A549 (cell line): Measurements from ENCODE around the gene YKT6. TPM values are rescaled to one million over a fixed set of nuclear protein-coding genes. Genes with fewer than 3 reads are reported as not detected.

Experiments used
- ATAC-seq, 2 experiments: fragments of 200-7000 bp in 1 of 2; fragments of >200 bp in 1 of 2; cut with Nextera tagmentation in 1 of 2; cut with Tn5 transposase in 1 of 2; 3 replicates each; pipeline versions ENCODE4 v1.8.0 to v1.9.1; 2018 to 2020; ENCODE audit warnings: mild to moderate bottlenecking in 1 of 2, moderate library complexity in 1 of 2
- CTCF ChIA-PET: fragments of 300-600 bp; sonication (Branson Sonifier 250); formaldehyde crosslinking; extraction: SDS; loops from one replicate; lab custom pipeline; 2021; ENCODE audit warnings: antibody characterized with exemption, inconsistent platforms; lab: Yijun Ruan, JAX
- POLR2A ChIA-PET: fragments of 350-600 bp; formaldehyde crosslinking; extraction: SDS; loops from one replicate; lab custom pipeline; 2021; ENCODE audit warnings: antibody characterized with exemption, inconsistent platforms; lab: Yijun Ruan, JAX
- DNase-seq, 2 experiments: peaks; one replicate each; pipeline versions ENCODE4 v3.0.0 to v3.0.0-alpha.2; 2011 to 2016; ENCODE audit warnings: low read depth in 1 of 2, low spot score in 1 of 2
- FAIRE-seq: peaks from 2 replicates; lab custom pipeline; 2011; peaks lifted over from hg19 to GRCh38; lab: Jason Lieb, UNC
- H3K27ac ChIP-seq, 2 experiments: fragments of >200 bp; sonication (Bioruptor Twin); formaldehyde crosslinking; 3 replicates each; pipeline ENCODE4 v1.5.1; 2016 to 2017
- H3K4me1 ChIP-seq: fragments of >200 bp; sonication (Bioruptor Twin); formaldehyde crosslinking; 3 replicates; pipeline ENCODE4 v1.6.1; 2016
- H3K4me2 ChIP-seq: fragments of >200 bp; sonication (Bioruptor Twin); formaldehyde crosslinking; 3 replicates; pipeline ENCODE4 v1.6.1; 2016
- H3K4me3 ChIP-seq: fragments of >200 bp; sonication (Bioruptor Twin); formaldehyde crosslinking; 3 replicates; pipeline ENCODE4 v1.5.1; 2016
- H3K9me3 ChIP-seq: fragments of >200 bp; sonication (Bioruptor Twin); formaldehyde crosslinking; 3 replicates; pipeline ENCODE4 v1.6.1; 2016
- CHD2 ChIP-seq: fragments of 150-350 bp; IDR thresholded peaks from 2 replicates; pipeline ENCODE4 v1.6.1; 2014; ENCODE audit warnings: low read length; ENCODE audit not compliant: partially characterized antibody
- EHF ChIP-seq: fragments of 250-450 bp; sonication (Bioruptor Pico); IDR thresholded peaks from 2 replicates; pipeline ENCODE4 v1.5.0; 2020; ENCODE audit warnings: mild to moderate bottlenecking
- ESRRA ChIP-seq: fragments of 150-350 bp; IDR thresholded peaks from 2 replicates; pipeline ENCODE4 v1.6.1; 2014; ENCODE audit warnings: mild to moderate bottlenecking, low read length, borderline replicate concordance
- FOSL2 ChIP-seq, 2 experiments: fragments of 450-650 bp in 1 of 2; fragments of >200 bp in 1 of 2; sonication (Bioruptor Twin) in 1 of 2; formaldehyde crosslinking; IDR thresholded peaks; 2 replicates each; pipeline versions ENCODE4 v1.5.0 to v1.6.1; 2016 to 2020; ENCODE audit warnings: mild to moderate bottlenecking in 1 of 2, moderate library complexity in 1 of 2
- FOXS1 ChIP-seq: fragments of 250-450 bp; sonication (Bioruptor Pico); IDR thresholded peaks from 2 replicates; pipeline ENCODE4 v1.5.0; 2020; ENCODE audit warnings: mild to moderate bottlenecking, moderate library complexity
- GATA3 ChIP-seq: IDR thresholded peaks from 2 replicates; pipeline ENCODE4 v1.6.1; 2012; ENCODE audit warnings: borderline replicate concordance
- HEYL ChIP-seq: fragments of 250-450 bp; sonication (Bioruptor Pico); IDR thresholded peaks from 2 replicates; pipeline ENCODE4 v1.8.0; 2021; ENCODE audit warnings: mild to moderate bottlenecking, moderate library complexity
- HOXA7 ChIP-seq: fragments of 250-450 bp; sonication (Bioruptor Pico); IDR thresholded peaks from 2 replicates; pipeline ENCODE4 v1.5.0; 2020; ENCODE audit warnings: mild to moderate bottlenecking, moderate library complexity
- HOXB13 ChIP-seq: fragments of 250-450 bp; sonication (Bioruptor Pico); IDR thresholded peaks from 2 replicates; pipeline ENCODE4 v1.5.0; 2020; ENCODE audit warnings: low read depth, mild to moderate bottlenecking, moderate library complexity
- HOXB5 ChIP-seq: fragments of 250-450 bp; sonication (Bioruptor Pico); IDR thresholded peaks from 2 replicates; pipeline ENCODE4 v1.5.0; 2020; ENCODE audit warnings: mild to moderate bottlenecking, moderate library complexity
- MAZ ChIP-seq: fragments of 150-350 bp; IDR thresholded peaks from 2 replicates; pipeline ENCODE4 v1.6.1; 2014; ENCODE audit warnings: antibody characterized with exemption, low read depth, low read length, borderline replicate concordance
- NPAS2 ChIP-seq: fragments of 250-450 bp; sonication (Bioruptor Pico); IDR thresholded peaks from 2 replicates; pipeline ENCODE4 v1.8.0; 2022; ENCODE audit warnings: mild to moderate bottlenecking, moderate library complexity, borderline replicate concordance
- NR3C1 ChIP-seq: fragments of >200 bp; sonication (Bioruptor Twin); formaldehyde crosslinking; IDR thresholded peaks from 3 replicates; pipeline ENCODE4 v1.6.1; 2017
- PHF8 ChIP-seq: fragments of 200-600 bp; sonication (generic); IDR thresholded peaks from 2 replicates; pipeline ENCODE4 v1.6.1; 2016; ENCODE audit warnings: low read depth, mild to moderate bottlenecking, antibody characterized with exemption, moderate library complexity, borderline replicate concordance
- POLR2AphosphoS2 ChIP-seq: conservative IDR thresholded peaks from 2 replicates; pipeline ENCODE4 v1.6.1; 2012; ENCODE audit warnings: low read length, improper control_type of control experiment, inconsistent platforms
- RARB ChIP-seq: fragments of 250-450 bp; sonication (Bioruptor Pico); IDR thresholded peaks from 2 replicates; pipeline ENCODE4 v1.8.0; 2021; ENCODE audit warnings: mild to moderate bottlenecking, moderate library complexity
- RNF2 ChIP-seq: fragments of 200-600 bp; sonication (generic); IDR thresholded peaks from 2 replicates; pipeline ENCODE4 v1.6.1; 2016; ENCODE audit warnings: low read depth, mild to moderate bottlenecking, antibody characterized with exemption, moderate library complexity, borderline replicate concordance
- SMC3 ChIP-seq: fragments of >200 bp; sonication (Bioruptor Twin); formaldehyde crosslinking; IDR thresholded peaks from 3 replicates; pipeline ENCODE4 v1.6.1; 2018; ENCODE audit warnings: inconsistent platforms
- TFCP2L1 ChIP-seq: fragments of 250-450 bp; sonication (Bioruptor Pico); IDR thresholded peaks from 2 replicates; pipeline ENCODE4 v1.5.0; 2021; ENCODE audit warnings: mild to moderate bottlenecking
- ZC3H11A ChIP-seq: fragments of 450-650 bp; IDR thresholded peaks from 2 replicates; pipeline ENCODE4 v1.6.1; 2014; ENCODE audit warnings: antibody characterized with exemption, mild to moderate bottlenecking
- WGBS: methylation state at CpG from one replicate; pipeline ENCODE4 v1.1.6; 2017; ENCODE audit errors: missing lambda C conversion rate; 5-methylcytosine and 5-hydroxymethylcytosine counted together
- polyA plus RNA-seq, 4 experiments: library from polyadenylated mRNA; depleted of rRNA in 3 of 4; stranded (reverse); fragments of >200 nt; fragmentation: RNase III in 1 of 4; extraction: RNeasy Plus Mini Kit Qiagen cat#74134 plus additional on column Dnase treatment in 1 of 4; gene quantifications; 2 replicates in 3 of 4; 3 replicates in 1 of 4; pipeline ENCODE4 v1.2.3, GENCODE V29; 2011 to 2017
- TF ChIP-seq, protein P1 (sequence below): IDR thresholded peaks from 2 replicates; pipeline ENCODE4 v1.6.1; 2012; ENCODE audit warnings: low read depth, borderline replicate concordance
- TF ChIP-seq, protein P2 (sequence below): fragments of >200 bp; sonication (Bioruptor Twin); formaldehyde crosslinking; IDR thresholded peaks from 3 replicates; pipeline ENCODE4 v1.6.1; 2016
- TF ChIP-seq, protein P3 (sequence below): fragments of 150-350 bp; IDR thresholded peaks from 2 replicates; pipeline ENCODE4 v1.6.1; 2014; ENCODE audit warnings: low read depth, mild to moderate bottlenecking, low read length

YKT6 gene
- polyA plus RNA-seq, 2 of the 4 experiments (the other 2 are of a cell fraction) = 113 to 130 TPM

DNA sequence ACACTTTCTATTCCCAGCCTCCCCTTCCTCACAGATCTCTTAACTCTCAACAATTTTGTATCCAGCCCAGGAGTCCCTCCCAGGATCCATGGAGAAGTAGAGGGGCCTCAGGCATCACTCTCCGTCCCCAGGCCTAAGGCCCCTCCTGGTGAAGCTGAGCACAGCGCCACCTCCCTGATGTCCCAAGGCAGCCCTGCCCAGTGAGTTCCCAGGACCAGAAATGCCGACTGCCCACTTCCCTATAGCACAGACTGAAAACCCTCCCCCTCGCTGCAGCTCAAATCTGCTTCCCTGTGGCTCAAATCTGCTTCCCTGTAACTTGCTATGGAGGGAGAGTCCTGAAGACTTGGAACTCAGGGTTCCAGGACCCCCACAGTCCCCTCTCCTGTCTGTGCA lies 35.6 kb downstream of the YKT6 start:
- no peaks in the 10 kb centered on the region for H3K4me1 ChIP-seq

DNA sequence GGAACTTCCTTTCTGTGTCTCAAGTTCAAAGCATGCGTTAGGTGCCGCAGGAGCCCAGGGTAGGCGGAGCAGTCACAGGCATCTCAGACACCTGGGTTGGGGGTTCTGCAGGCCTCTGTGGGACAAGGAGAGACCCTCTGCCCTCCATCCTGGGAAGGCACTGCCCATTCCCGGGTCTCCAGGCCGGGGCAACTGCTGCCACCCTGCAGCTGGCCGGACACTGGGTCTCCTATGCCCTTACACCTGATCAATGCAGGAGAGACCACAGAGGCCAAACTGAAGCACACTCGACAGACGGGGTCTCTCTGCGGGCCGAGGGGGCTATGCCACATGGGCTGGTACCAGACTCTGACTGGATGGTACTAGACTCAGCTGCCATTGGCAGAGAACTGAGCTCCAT lies 36.9 kb downstream of the YKT6 start:
- H3K4me2 ChIP-seq = no peak overlapping the region
- no peak overlapping the region for H3K4me3 ChIP-seq
- ChIA-PET CTCF (interaction anchor here (0.6 to 1.7 kb wide), 4 partner anchors 90 to 329 kb away, joined by 3 to 7 read pairs (median 4); no protein-coding TSS in a partner anchor), POLR2A (no interaction called here)
- no peak overlapping the region for H3K27ac ChIP-seq
- DNase-seq (no peak), FAIRE-seq (no peak), ATAC-seq (no peak)
- no peak for TF ChIP-seq CHD2
- TF ChIP-seq ESRRA = no peak
- TF ChIP-seq, protein P1, sequence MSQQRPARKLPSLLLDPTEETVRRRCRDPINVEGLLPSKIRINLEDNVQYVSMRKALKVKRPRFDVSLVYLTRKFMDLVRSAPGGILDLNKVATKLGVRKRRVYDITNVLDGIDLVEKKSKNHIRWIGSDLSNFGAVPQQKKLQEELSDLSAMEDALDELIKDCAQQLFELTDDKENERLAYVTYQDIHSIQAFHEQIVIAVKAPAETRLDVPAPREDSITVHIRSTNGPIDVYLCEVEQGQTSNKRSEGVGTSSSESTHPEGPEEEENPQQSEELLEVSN = no peak
- no peak for TF ChIP-seq PHF8
- no peak for TF ChIP-seq NPAS2 (CRISPR knock-in tag)
- TF ChIP-seq MAZ = no peak
- no peak for TF ChIP-seq ZC3H11A
- no peak for TF ChIP-seq FOSL2 (IDR thresholded peaks at IDR 0.05)
- TF ChIP-seq FOSL2 (CRISPR knock-in tag; IDR thresholded peaks at IDR 0.05) = no peak
- no peak for TF ChIP-seq POLR2AphosphoS2
- no peaks in the 10 kb centered on the region for H3K9me3 ChIP-seq
- H3K4me1 ChIP-seq = no peaks in the 10 kb centered on the region
- 30% methylated on average over 5 of the region's 10 CpGs for WGBS

More for the DNA sequence above, 35.6 kb downstream of the YKT6 start:
- WGBS = 79% methylated on average over 4 of the region's 4 CpGs
- DNase-seq = no peak
- no peaks in the 10 kb centered on the region for H3K9me3 ChIP-seq
- TF ChIP-seq HOXB5 (CRISPR knock-in tag) = no peak
- TF ChIP-seq TFCP2L1 (CRISPR knock-in tag) = no peak
- TF ChIP-seq NR3C1 = no peak
- no peak for TF ChIP-seq HEYL
- no peak for TF ChIP-seq HOXA7 (CRISPR knock-in tag)
- TF ChIP-seq, protein P2, sequence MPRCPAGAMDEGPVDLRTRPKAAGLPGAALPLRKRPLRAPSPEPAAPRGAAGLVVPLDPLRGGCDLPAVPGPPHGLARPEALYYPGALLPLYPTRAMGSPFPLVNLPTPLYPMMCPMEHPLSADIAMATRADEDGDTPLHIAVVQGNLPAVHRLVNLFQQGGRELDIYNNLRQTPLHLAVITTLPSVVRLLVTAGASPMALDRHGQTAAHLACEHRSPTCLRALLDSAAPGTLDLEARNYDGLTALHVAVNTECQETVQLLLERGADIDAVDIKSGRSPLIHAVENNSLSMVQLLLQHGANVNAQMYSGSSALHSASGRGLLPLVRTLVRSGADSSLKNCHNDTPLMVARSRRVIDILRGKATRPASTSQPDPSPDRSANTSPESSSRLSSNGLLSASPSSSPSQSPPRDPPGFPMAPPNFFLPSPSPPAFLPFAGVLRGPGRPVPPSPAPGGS = no peak
- TF ChIP-seq SMC3 = no peak
- TF ChIP-seq FOXS1 (CRISPR knock-in tag) = no peak
- TF ChIP-seq, protein P3, sequence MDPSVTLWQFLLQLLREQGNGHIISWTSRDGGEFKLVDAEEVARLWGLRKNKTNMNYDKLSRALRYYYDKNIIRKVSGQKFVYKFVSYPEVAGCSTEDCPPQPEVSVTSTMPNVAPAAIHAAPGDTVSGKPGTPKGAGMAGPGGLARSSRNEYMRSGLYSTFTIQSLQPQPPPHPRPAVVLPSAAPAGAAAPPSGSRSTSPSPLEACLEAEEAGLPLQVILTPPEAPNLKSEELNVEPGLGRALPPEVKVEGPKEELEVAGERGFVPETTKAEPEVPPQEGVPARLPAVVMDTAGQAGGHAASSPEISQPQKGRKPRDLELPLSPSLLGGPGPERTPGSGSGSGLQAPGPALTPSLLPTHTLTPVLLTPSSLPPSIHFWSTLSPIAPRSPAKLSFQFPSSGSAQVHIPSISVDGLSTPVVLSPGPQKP = no peak
- TF ChIP-seq RARB (CRISPR knock-in tag) = no peak
- TF ChIP-seq GATA3 = no peak
- TF ChIP-seq RNF2 = no peak
- TF ChIP-seq EHF = no peak
- TF ChIP-seq HOXB13 = no peak
- no peak overlapping the region for H3K27ac ChIP-seq
- CTCF ChIA-PET = interaction anchor here (1.7 kb wide), 1 partner anchor 329 kb away, joined by 7 read pairs; no protein-coding TSS in a partner anchor
- ATAC-seq = no peak
- H3K4me3 ChIP-seq = no peak overlapping the region
- H3K4me2 ChIP-seq = no peak overlapping the region
- no peak for FAIRE-seq
- POLR2A ChIA-PET = no interaction called here
